Measurements from ENCODE around the gene STARD13.

DNA sequence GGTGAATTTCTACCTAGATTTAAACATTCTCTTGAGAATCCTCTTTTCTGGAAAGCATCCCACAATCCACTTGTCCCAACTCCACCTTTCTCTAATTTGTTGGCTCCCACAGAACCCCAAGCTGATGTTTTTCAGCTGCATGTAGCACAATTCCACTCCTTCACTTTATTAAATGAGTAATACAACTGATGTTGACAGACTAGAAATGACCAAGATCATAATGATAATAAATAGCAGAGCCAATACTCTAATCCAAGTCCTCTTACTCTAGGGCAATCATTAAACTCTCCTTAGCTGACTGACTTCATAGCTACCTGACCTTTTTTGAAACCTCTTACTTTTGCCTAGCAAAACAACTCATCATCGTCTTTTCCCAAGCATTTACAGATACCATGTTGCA is 27.9 kb upstream of the STARD13 start:
- TF ChIP-seq, protein P1, sequence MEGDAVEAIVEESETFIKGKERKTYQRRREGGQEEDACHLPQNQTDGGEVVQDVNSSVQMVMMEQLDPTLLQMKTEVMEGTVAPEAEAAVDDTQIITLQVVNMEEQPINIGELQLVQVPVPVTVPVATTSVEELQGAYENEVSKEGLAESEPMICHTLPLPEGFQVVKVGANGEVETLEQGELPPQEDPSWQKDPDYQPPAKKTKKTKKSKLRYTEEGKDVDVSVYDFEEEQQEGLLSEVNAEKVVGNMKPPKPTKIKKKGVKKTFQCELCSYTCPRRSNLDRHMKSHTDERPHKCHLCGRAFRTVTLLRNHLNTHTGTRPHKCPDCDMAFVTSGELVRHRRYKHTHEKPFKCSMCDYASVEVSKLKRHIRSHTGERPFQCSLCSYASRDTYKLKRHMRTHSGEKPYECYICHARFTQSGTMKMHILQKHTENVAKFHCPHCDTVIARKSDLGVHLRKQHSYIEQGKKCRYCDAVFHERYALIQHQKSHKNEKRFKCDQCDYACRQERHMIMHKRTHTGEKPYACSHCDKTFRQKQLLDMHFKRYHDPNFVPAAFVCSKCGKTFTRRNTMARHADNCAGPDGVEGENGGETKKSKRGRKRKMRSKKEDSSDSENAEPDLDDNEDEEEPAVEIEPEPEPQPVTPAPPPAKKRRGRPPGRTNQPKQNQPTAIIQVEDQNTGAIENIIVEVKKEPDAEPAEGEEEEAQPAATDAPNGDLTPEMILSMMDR (IDR thresholded peaks at IDR 0.05; ENCODE audit: insufficient read depth, low read length): no peak
- TF ChIP-seq POLR2AphosphoS5 (IDR thresholded peaks at IDR 0.05; ENCODE audit: low read depth): no peak
- no peak for TF ChIP-seq REST (IDR thresholded peaks at IDR 0.05; ENCODE audit: insufficient replicate concordance, low read depth)
- TF ChIP-seq SPI1 (IDR thresholded peaks at IDR 0.05; ENCODE audit: borderline replicate concordance, low read depth): no peak
